A673 (cell line): ENCODE results near the gene PRKG1. TPM values are rescaled to one million over a fixed set of nuclear protein-coding genes. Genes with fewer than 3 reads are reported as not detected.

Experiments
- BruUV-seq: library from RNA; stranded (reverse); fragments of 400-500 nt; replicated peaks from 2 replicates; lab custom pipeline; 2021; lab: Mats Ljungman, UMichigan
- CTCF ChIA-PET: fragments of 300-600 bp; sonication (Branson Sonifier 250); formaldehyde crosslinking; loops from one replicate; lab custom pipeline; 2022; ENCODE audit warnings: antibody characterized with exemption; lab: Charles Lee
- POLR2A ChIA-PET: fragments of 300-600 bp; sonication (Branson Sonifier 250); formaldehyde crosslinking; loops from one replicate; lab custom pipeline; 2022; ENCODE audit warnings: antibody characterized with exemption; ENCODE audit not compliant: low non-redundant PET; lab: Charles Lee
- DNase-seq: peaks from one replicate; pipeline ENCODE4 v3.0.0-alpha.2; 2015; ENCODE audit warnings: low spot score
- H3K27ac ChIP-seq: fragments of 200-600 bp; sonication (generic); 2 replicates; pipeline ENCODE4 v1.5.1; 2016; ENCODE audit warnings: mixed run types, low read depth, mild to moderate bottlenecking, mixed read lengths, antibody characterized with exemption, low read length; ENCODE audit not compliant: poor library complexity, severe bottlenecking
- H3K27me3 ChIP-seq: fragments of 200-600 bp; sonication (generic); replicated peaks from 2 replicates; pipeline ENCODE4 v1.6.1; 2017; ENCODE audit warnings: mixed run types, low read depth, mild to moderate bottlenecking, mixed read lengths, antibody characterized with exemption, low read length; ENCODE audit not compliant: insufficient read depth, poor library complexity
- H3K36me3 ChIP-seq: fragments of 200-600 bp; sonication (generic); 2 replicates; pipeline ENCODE4 v1.6.1; 2016; ENCODE audit warnings: mixed run types, mild to moderate bottlenecking, mixed read lengths, antibody characterized with exemption, low read length; ENCODE audit not compliant: insufficient read depth, poor library complexity, severe bottlenecking
- H3K4me1 ChIP-seq: fragments of 200-600 bp; sonication (generic); 2 replicates; pipeline ENCODE4 v1.6.1; 2017; ENCODE audit warnings: mixed run types, mild to moderate bottlenecking, mixed read lengths, antibody characterized with exemption, low read length; ENCODE audit not compliant: insufficient read depth, poor library complexity, severe bottlenecking
- H3K4me3 ChIP-seq: fragments of 200-600 bp; sonication (generic); 2 replicates; pipeline ENCODE4 v1.5.1; 2016; ENCODE audit warnings: low read depth, mixed run types, mild to moderate bottlenecking, mixed read lengths, low read length; ENCODE audit not compliant: poor library complexity, severe bottlenecking
- H3K9me3 ChIP-seq: fragments of 200-600 bp; sonication (generic); 2 replicates; pipeline ENCODE4 v1.6.1; 2016; ENCODE audit warnings: mixed run types, low read depth, mild to moderate bottlenecking, mixed read lengths, antibody characterized with exemption, low read length; ENCODE audit not compliant: poor library complexity, severe bottlenecking
- EZH2 ChIP-seq: fragments of 200-600 bp; sonication (generic); IDR thresholded peaks from 2 replicates; pipeline ENCODE4 v1.6.1; 2017; ENCODE audit warnings: borderline replicate concordance, low read depth, mild to moderate bottlenecking, mixed read lengths, antibody characterized with exemption, low read length; ENCODE audit not compliant: poor library complexity, severe bottlenecking
- intact Hi-C: fragments of 100-400 bp; cut with micrococcal nuclease; formaldehyde crosslinking; loops from one replicate; pipeline ENCODE4 v1.10.0; 2022; ENCODE audit not compliant: unreplicated experiment
- total RNA-seq: library from RNA; stranded (reverse); gene quantifications from 2 replicates; pipeline ENCODE4 v1.2.3, GENCODE V29; 2021
- TF ChIP-seq, protein P1 (sequence below): fragments of 300-800, 200-600 bp; sonication (generic); conservative IDR thresholded peaks from 2 replicates; pipeline ENCODE4 v1.5.1; 2017; ENCODE audit warnings: low read depth, mild to moderate bottlenecking, antibody characterized with exemption, low read length, moderate library complexity, mixed read lengths

The PRKG1 gene
- total RNA-seq, 1 experiment from 2014 or later: 0.58 TPM

DNA sequence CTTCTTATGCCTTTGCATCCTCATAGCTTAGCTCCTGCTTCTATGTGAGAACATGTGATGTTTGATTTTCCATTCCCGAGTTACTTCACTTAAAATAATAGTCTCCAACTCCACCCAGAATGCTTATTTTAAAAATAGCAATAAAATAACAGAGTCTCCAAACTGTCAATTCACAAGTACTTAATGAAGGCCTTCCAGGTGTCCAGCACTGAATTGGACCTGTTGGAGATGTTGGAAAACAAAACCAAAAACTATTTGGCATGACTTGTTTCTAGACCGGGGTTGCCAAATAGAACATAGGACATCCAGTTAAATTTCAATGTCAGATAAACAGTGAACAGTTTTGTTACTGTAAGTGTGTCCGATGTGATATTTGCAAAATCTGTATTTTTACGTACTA is 1031.7 kb downstream of the PRKG1 start:
- CTCF ChIA-PET: no interaction called here
- POLR2A ChIA-PET: no interaction called here
- H3K4me1 ChIP-seq: no peaks in the 10 kb centered on the region

DNA sequence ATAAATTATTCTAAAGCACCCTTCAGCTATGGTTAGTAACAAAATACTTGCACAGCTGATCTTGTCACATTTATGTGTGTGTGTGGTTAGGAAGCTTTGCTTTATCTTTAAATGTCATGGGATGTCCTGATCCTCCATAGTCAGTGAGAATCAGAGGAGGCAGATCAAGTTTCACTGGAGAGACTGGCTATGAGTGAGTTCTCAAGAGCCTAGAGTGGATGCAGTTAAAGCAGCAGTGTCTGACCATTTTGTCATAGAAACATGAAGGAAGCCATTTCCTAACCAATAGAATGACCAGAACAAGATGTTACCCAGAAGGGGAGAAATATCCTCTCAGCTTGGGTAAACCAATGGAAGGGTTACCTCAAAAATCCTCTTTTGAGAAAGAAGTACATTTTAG is 1032.6 kb downstream of the PRKG1 start:
- TF ChIP-seq EZH2: no peak
- TF ChIP-seq, protein P1, sequence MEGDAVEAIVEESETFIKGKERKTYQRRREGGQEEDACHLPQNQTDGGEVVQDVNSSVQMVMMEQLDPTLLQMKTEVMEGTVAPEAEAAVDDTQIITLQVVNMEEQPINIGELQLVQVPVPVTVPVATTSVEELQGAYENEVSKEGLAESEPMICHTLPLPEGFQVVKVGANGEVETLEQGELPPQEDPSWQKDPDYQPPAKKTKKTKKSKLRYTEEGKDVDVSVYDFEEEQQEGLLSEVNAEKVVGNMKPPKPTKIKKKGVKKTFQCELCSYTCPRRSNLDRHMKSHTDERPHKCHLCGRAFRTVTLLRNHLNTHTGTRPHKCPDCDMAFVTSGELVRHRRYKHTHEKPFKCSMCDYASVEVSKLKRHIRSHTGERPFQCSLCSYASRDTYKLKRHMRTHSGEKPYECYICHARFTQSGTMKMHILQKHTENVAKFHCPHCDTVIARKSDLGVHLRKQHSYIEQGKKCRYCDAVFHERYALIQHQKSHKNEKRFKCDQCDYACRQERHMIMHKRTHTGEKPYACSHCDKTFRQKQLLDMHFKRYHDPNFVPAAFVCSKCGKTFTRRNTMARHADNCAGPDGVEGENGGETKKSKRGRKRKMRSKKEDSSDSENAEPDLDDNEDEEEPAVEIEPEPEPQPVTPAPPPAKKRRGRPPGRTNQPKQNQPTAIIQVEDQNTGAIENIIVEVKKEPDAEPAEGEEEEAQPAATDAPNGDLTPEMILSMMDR: no peak
- BruUV-seq: no TSS peak
- H3K27ac ChIP-seq: no peak overlapping the region
- intact Hi-C loops: no loop called here
- no peaks in the 10 kb centered on the region for H3K27me3 ChIP-seq
- H3K4me3 ChIP-seq: no peak overlapping the region
- POLR2A ChIA-PET: no interaction called here
- H3K36me3 ChIP-seq: no peaks in the 10 kb centered on the region
- H3K4me1 ChIP-seq: no peaks in the 10 kb centered on the region
- no peaks in the 10 kb centered on the region for H3K9me3 ChIP-seq
- DNase-seq: no peak
- CTCF ChIA-PET: no interaction called here

More for the DNA sequence above, 1031.7 kb downstream of the PRKG1 start:
- H3K4me3 ChIP-seq: no peak overlapping the region
- no peak for DNase-seq
- H3K27ac ChIP-seq: no peak overlapping the region
- no peaks in the 10 kb centered on the region for H3K27me3 ChIP-seq
- intact Hi-C loops: no loop called here
- no peaks in the 10 kb centered on the region for H3K9me3 ChIP-seq
- BruUV-seq: no TSS peak
- no peak for TF ChIP-seq EZH2
- TF ChIP-seq, protein P1: no peak
- no peaks in the 10 kb centered on the region for H3K36me3 ChIP-seq

DNA sequence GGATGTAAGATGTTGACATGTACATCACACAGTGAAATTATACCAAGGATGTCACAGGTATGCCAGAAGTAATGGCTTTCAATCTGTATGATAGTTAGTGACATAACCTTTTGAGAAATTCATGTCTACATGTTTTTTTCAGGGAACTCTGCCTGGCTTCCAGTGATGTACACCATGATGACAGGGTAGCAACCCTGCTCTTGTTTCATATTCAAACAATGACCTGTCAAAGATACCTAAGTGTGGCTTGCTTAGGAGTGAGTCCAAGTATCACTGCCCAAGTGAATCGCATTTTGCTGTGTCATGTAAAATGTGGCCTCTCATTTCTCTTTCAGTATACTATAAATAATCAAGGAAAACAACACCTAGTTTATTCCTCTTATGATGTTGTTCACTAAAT is 1033.9 kb downstream of the PRKG1 start:
- H3K4me3 ChIP-seq: no peak overlapping the region
- H3K4me1 ChIP-seq: no peaks in the 10 kb centered on the region
- TF ChIP-seq, protein P1: no peak
- no peak for TF ChIP-seq EZH2
- ChIA-PET POLR2A (no interaction called here), CTCF (no interaction called here)
- no peak overlapping the region for H3K27ac ChIP-seq
- intact Hi-C loops: no loop called here
- no peaks in the 10 kb centered on the region for H3K9me3 ChIP-seq
- no peaks in the 10 kb centered on the region for H3K36me3 ChIP-seq
- BruUV-seq: no TSS peak
- no peaks in the 10 kb centered on the region for H3K27me3 ChIP-seq
- DNase-seq: no peak
